Hepatocyte (in vitro differentiated cells): Measurements from ENCODE around the gene DCAF7.

Source experiments
- EZH2 ChIP-seq: fragments of 200-600 bp; sonication (generic); IDR thresholded peaks from 2 replicates; pipeline ENCODE4 v1.6.1; 2016; ENCODE audit warnings: antibody characterized with exemption, mild to moderate bottlenecking, borderline replicate concordance
- TF ChIP-seq, protein P1 (sequence below): fragments of 200-600 bp; sonication (generic); IDR thresholded peaks from 2 replicates; pipeline ENCODE4 v1.5.1; 2016; ENCODE audit warnings: antibody characterized with exemption, mild to moderate bottlenecking; ENCODE audit not compliant: poor library complexity

DNA sequence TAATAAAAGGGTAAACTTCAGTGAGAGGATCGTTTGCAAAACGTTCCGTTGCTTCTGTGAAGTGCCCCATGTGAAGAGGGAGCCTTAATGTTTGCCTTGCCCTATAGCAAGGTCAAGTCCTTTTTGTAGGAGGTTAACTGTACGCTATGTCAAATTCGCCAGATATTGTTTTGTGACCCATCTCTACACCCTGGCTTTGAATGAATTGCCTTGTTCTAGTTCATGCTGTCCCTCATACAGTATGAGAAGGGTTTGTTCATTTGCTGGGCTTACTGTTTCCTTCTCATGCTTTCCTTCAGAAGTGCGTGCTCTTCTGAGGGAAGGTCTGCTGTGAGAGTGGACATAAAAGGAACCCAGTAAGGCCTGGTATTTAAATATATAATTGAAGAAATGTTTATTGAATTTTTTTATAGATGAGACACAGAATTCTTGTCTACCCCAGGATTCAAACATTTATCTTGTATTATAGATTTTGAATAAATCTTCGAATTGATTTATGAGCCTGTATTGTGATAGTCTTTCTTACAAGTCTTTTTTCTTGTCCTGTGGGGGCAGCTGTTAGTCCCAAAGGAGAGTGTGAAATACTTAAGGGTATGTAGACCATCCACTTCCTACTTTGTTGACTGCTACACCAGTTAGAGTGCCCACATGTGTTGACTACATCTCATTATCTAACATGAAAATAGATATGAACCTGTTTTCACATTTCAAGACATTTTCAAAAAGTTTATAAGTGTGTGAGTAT, 73.7 kb downstream of the DCAF7 start:
- TF ChIP-seq, protein P1, sequence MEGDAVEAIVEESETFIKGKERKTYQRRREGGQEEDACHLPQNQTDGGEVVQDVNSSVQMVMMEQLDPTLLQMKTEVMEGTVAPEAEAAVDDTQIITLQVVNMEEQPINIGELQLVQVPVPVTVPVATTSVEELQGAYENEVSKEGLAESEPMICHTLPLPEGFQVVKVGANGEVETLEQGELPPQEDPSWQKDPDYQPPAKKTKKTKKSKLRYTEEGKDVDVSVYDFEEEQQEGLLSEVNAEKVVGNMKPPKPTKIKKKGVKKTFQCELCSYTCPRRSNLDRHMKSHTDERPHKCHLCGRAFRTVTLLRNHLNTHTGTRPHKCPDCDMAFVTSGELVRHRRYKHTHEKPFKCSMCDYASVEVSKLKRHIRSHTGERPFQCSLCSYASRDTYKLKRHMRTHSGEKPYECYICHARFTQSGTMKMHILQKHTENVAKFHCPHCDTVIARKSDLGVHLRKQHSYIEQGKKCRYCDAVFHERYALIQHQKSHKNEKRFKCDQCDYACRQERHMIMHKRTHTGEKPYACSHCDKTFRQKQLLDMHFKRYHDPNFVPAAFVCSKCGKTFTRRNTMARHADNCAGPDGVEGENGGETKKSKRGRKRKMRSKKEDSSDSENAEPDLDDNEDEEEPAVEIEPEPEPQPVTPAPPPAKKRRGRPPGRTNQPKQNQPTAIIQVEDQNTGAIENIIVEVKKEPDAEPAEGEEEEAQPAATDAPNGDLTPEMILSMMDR, result no peak
- TF ChIP-seq EZH2, result no peak
